H1 (cell line): Measurements from ENCODE around the gene QRICH2.

ENCODE experiments used
- GABPA ChIP-seq: IDR thresholded peaks from 2 replicates; pipeline ENCODE4 v1.6.1; 2011; ENCODE audit warnings: mild to moderate bottlenecking, low read length, moderate library complexity, borderline replicate concordance; ENCODE audit not compliant: insufficient read depth
- HDAC6 ChIP-seq: IDR thresholded peaks from one replicate; pipeline ENCODE4 v1.7.1; 2012; ENCODE audit warnings: low read depth, mild to moderate bottlenecking, inconsistent platforms, low read length, moderate library complexity
- JUN ChIP-seq: IDR thresholded peaks from 2 replicates; pipeline ENCODE4 v1.6.1; 2011; ENCODE audit warnings: low read depth, mild to moderate bottlenecking, improper control_type of control experiment, low read length
- KDM1A ChIP-seq: fragments of 200-600, 300-600 bp; sonication (generic); IDR thresholded peaks from 2 replicates; pipeline ENCODE4 v1.7.1; 2016; ENCODE audit warnings: mild to moderate bottlenecking, low read length, borderline replicate concordance
- NRF1 ChIP-seq: IDR thresholded peaks from 2 replicates; pipeline ENCODE4 v1.6.1; 2011; ENCODE audit warnings: mild to moderate bottlenecking, low read depth, low read length, improper control_type of control experiment
- POLR2AphosphoS5 ChIP-seq: IDR thresholded peaks from 2 replicates; pipeline ENCODE4 v1.6.1; 2011; ENCODE audit warnings: low read depth, low read length
- SP1 ChIP-seq: IDR thresholded peaks from 2 replicates; pipeline ENCODE4 v1.6.1; 2011; ENCODE audit warnings: low read depth, low read length
- SUZ12 ChIP-seq: fragments of 200-600 bp; sonication (generic); IDR thresholded peaks from 2 replicates; pipeline ENCODE4 v1.6.1; 2012; ENCODE audit warnings: mild to moderate bottlenecking, inconsistent platforms, low read length, moderate library complexity, mixed read lengths
- TAF1 ChIP-seq: IDR thresholded peaks from 2 replicates; pipeline ENCODE4 v1.6.1; 2011; ENCODE audit warnings: mild to moderate bottlenecking, low read depth, low read length
- TCF12 ChIP-seq: IDR thresholded peaks from 2 replicates; pipeline ENCODE4 v1.6.1; 2011; ENCODE audit warnings: low read depth, mild to moderate bottlenecking, low read length
- TF ChIP-seq, protein P1 (sequence below), 3 experiments: IDR thresholded peaks; 1 replicate in 2 of 3; 2 replicates in 1 of 3; pipeline versions ENCODE4 v1.5.1 to v1.6.1; 2011; ENCODE audit warnings: low read length in 3 of 3, mild to moderate bottlenecking in 3 of 3, inconsistent platforms in 2 of 3, low read depth in 1 of 3, moderate library complexity in 1 of 3; ENCODE audit not compliant: insufficient read depth in 1 of 3; ENCODE audit errors: control extremely low read depth in 1 of 3

DNA sequence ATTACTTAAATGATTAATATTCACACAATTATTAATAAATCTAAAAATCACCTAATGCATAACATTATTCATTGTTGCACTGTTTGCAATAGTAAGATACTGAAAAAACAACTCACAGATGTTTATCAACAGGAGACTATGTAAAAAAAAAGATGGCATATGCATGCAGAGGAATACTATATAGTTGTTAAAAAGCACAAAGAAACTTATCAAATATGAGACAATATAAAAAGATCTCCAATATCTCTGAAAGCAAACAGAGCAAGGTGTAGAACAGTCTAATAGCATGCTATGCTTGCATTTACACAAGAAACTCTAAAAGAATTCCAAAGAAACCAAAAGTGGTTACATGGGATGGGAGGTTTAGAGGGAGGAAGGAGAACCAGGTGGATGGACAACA lies 71.5 kb downstream of the QRICH2 start:
- TF ChIP-seq POLR2AphosphoS5 (no peak), JUN (no peak), HDAC6 (no peak), SUZ12 (no peak), KDM1A (no peak), NRF1 (no peak), GABPA (no peak), TCF12 (no peak), SP1 (no peak), TAF1 (no peak)
- TF ChIP-seq, protein P1, sequence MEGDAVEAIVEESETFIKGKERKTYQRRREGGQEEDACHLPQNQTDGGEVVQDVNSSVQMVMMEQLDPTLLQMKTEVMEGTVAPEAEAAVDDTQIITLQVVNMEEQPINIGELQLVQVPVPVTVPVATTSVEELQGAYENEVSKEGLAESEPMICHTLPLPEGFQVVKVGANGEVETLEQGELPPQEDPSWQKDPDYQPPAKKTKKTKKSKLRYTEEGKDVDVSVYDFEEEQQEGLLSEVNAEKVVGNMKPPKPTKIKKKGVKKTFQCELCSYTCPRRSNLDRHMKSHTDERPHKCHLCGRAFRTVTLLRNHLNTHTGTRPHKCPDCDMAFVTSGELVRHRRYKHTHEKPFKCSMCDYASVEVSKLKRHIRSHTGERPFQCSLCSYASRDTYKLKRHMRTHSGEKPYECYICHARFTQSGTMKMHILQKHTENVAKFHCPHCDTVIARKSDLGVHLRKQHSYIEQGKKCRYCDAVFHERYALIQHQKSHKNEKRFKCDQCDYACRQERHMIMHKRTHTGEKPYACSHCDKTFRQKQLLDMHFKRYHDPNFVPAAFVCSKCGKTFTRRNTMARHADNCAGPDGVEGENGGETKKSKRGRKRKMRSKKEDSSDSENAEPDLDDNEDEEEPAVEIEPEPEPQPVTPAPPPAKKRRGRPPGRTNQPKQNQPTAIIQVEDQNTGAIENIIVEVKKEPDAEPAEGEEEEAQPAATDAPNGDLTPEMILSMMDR (IDR thresholded peaks at IDR 0.05; ENCODE audit: control extremely low read depth in 1 of 3, insufficient read depth in 1 of 3, low read depth in 1 of 3, low read length in 3 of 3): no peak
